GM12875 (cell line): ENCODE measurements around the gene PKIB.

ENCODE experiments used
- H3K4me3 ChIP-seq: one replicate; pipeline ENCODE4 v1.5.1; 2011; ENCODE audit warnings: low read depth, low read length, control low read depth
- CTCF ChIP-seq: IDR thresholded peaks from 2 replicates; pipeline ENCODE4 v1.5.1; 2011; ENCODE audit warnings: low read depth, mild to moderate bottlenecking, control low read depth, inconsistent platforms, low read length, moderate library complexity, borderline replicate concordance; ENCODE audit not compliant: insufficient read depth

PKIB gene

DNA sequence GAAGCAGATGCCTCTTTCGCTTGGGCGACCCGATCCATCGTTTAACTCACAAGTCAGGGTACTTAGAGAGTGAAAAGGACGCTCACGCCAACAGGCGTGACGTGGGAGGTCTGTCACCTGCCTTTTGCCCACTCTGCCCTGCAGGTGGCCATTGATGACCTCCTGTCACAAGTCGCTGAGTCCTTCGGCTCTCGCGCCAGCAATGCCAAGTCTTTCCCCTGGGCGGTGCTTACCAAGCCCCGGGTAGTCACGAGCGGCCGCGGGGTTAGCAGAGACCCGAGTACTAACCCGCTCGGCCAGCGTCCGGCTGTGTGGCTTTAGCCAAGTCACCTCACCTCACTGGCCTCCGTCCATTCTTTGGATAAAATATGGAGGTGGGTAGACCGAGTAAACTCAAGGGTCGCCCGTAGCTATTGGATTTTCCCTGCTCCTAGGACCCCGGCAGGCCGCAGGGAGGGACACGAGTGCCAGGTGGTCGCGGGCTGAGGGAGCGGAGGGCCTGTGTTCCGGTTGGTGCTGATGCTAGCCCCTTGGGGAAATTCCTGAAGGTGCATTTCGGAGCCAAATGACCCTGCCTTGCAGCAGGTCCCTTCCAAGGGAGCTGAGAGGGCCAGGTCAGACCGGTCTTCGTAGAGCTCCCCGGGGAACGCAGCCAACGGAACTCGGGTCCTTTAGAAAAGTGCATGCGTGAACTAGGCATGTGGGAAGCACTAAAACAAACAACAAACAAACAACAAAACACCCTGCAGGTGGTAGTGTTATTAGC, 668 bp downstream of the PKIB start:
- peak overlapping the region; percentile 8 for H3K4me3 ChIP-seq
- no peak for TF ChIP-seq CTCF

DNA sequence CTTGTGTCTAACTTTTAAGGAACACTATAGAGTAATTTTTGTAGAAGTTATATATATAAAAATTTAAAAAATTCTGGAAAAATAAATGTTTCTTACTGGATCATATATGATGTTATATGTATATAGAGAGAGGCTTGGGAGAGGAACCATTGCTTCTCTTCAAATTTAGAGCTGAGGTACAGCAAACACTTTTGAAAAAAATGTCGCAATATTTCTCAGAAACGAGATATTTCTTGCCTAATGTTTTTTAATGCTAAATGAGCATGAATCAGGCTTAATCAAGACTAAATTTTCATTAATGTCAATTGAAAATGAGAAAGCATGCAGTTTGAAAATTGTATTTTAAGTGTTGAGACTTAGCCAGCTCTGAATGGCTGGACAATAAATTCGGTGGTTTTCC, 2.6 kb downstream of the PKIB start:
- no peak overlapping the region for H3K4me3 ChIP-seq
- no peak for TF ChIP-seq CTCF

- no peak overlapping the region for H3K4me3 ChIP-seq
- TF ChIP-seq CTCF = no peak
These were observed 4.1 kb downstream of the PKIB start for GRCh38 chr6:122614303-122614702.

DNA sequence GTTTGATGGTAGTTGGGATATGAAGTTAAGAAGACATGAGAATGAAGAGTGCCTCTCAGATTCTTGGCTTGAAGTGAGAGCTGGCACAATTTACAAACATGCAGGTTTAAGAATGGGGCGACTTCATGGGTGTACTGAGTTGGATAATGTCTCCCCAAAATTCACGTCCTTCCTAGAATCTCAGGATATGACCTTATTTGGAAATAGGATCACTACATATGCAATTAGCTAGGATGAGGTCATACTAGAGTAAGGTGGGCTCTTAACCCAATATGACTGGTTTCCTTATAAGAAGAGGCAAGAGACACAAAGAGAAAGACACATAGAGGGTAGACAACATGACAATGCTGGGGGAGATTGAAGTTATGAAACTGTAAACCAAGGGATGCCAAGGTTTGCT, 5.2 kb downstream of the PKIB start:
- no peak for TF ChIP-seq CTCF
- no peak overlapping the region for H3K4me3 ChIP-seq

GRCh38 chr6:122616877-122617276, 6.7 kb downstream of the PKIB start:
- TF ChIP-seq CTCF = no peak
- no peak overlapping the region for H3K4me3 ChIP-seq

DNA sequence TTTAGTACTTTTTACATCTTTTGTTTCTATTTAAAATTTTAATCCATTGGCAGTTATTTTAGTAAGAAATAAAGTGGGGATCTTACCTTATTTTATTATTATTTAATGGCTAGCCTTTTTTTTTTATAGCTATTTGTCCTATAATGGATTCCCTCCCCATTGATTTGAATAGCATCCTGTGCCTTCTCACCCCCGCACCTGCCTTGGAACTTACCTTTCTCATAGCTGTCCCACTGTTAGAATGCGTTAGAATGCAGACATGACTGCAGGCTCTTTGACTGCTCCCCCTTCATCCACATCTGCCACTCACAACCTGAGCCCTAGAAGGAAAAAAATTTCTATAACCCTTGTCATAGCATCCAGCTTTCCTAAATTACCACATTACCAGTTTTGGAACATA, 9.1 kb downstream of the PKIB start:
- TF ChIP-seq CTCF = no peak
- H3K4me3 ChIP-seq = no peak overlapping the region

DNA sequence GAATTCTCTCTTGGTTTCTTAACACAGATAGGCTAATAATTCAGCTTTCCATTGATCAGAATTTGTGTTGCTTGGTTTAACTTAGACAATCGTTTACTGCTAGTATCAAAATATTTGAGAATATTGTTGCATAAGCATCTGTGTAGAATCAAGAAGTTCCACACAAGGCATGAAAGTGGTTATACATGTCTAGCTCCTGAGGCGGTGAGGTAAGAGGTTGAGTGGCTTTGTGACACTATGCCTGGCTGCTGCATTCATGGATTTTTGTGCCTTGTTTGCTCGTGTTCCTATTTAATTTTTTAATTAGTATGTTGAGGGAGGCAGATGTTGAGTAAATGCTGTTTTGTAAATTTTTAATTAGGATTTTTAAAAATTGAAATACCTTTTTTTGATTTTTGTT, 10.2 kb downstream of the PKIB start:
- no peak overlapping the region for H3K4me3 ChIP-seq
- TF ChIP-seq CTCF = no peak
